Measurements from ENCODE around the gene CORIN.

CORIN gene

GRCh38 chr4:47752214-47752613, 85.7 kb downstream of the CORIN start:
- Histone ChIP-seq H3K4me2 (ENCODE audit: low read depth, low read length, poor library complexity, severe bottlenecking) (no peak overlapping the region), H3K36me3 (ENCODE audit: low read length) (no peaks in the 10 kb centered on the region), H3K9me2 (replicated peaks; ENCODE audit: insufficient read depth, low read length) (no peaks in the 10 kb centered on the region), H3K9ac (ENCODE audit: low read length) (no peak overlapping the region), H3F3A (ENCODE audit: insufficient read depth) (no peaks in the 10 kb centered on the region), H3K4me3 (ENCODE audit: insufficient read depth, low read length, poor library complexity, severe bottlenecking) (no peak overlapping the region), H3K27me3 (ENCODE audit: low read length) (no peaks in the 10 kb centered on the region), H2AFZ (ENCODE audit: low read depth, low read length, severe bottlenecking) (no peak overlapping the region), H3K79me2 (ENCODE audit: insufficient read depth, low read length) (no peaks in the 10 kb centered on the region), H3K27ac (ENCODE audit: low read depth, low read length) (no peak overlapping the region), H3K9me3 (ENCODE audit: insufficient read depth, low read length) (no peaks in the 10 kb centered on the region), H4K20me1 (ENCODE audit: low read depth, low read length) (no peaks in the 10 kb centered on the region)
- TF ChIP-seq EZH2phosphoT487 (conservative IDR thresholded peaks at IDR 0.05; ENCODE audit: low read length) (no peak), CTCF (IDR thresholded peaks at IDR 0.05; ENCODE audit: insufficient read depth, low read length, poor library complexity, severe bottlenecking) (no peak)

GRCh38 chr4:47750788-47751187, 87.1 kb downstream of the CORIN start:
- Histone ChIP-seq H2AFZ (ENCODE audit: low read depth, low read length, severe bottlenecking) (no peak overlapping the region), H3K9ac (ENCODE audit: low read length) (no peak overlapping the region), H3K4me3 (ENCODE audit: insufficient read depth, low read length, poor library complexity, severe bottlenecking) (no peak overlapping the region), H3F3A (ENCODE audit: insufficient read depth) (no peaks in the 10 kb centered on the region), H3K9me3 (ENCODE audit: insufficient read depth, low read length) (no peaks in the 10 kb centered on the region), H3K36me3 (ENCODE audit: low read length) (no peaks in the 10 kb centered on the region), H4K20me1 (ENCODE audit: low read depth, low read length) (no peaks in the 10 kb centered on the region), H3K27ac (ENCODE audit: low read depth, low read length) (no peak overlapping the region), H3K9me2 (replicated peaks; ENCODE audit: insufficient read depth, low read length) (no peaks in the 10 kb centered on the region), H3K4me2 (ENCODE audit: low read depth, low read length, poor library complexity, severe bottlenecking) (no peak overlapping the region), H3K27me3 (ENCODE audit: low read length) (no peaks in the 10 kb centered on the region), H3K79me2 (ENCODE audit: insufficient read depth, low read length) (no peaks in the 10 kb centered on the region)
- no peak for TF ChIP-seq CTCF (IDR thresholded peaks at IDR 0.05; ENCODE audit: insufficient read depth, low read length, poor library complexity, severe bottlenecking)
- no peak for TF ChIP-seq EZH2phosphoT487 (conservative IDR thresholded peaks at IDR 0.05; ENCODE audit: low read length)

DNA sequence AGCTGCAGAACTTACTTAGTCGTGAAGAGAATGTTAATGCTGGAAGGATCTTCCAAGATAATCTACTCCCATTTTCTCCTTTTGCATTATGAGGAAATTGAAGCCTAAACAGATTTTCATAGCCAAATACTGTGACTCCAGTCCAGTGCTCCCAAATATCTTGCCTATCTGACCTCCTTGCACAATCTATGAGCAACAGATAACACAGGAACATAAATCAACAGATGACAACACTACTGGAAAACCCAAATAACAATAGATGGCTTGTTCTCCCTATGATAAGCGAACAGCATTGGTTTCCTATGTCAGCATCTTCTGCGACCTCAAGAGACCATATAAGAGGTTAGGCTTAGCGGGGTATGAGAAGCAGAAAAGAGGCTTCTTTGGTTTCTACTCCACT, 88.0 kb downstream of the CORIN start:
- Histone ChIP-seq H3K4me3 (ENCODE audit: insufficient read depth, low read length, poor library complexity, severe bottlenecking) (no peak overlapping the region), H3F3A (ENCODE audit: insufficient read depth) (no peaks in the 10 kb centered on the region), H3K79me2 (ENCODE audit: insufficient read depth, low read length) (no peaks in the 10 kb centered on the region), H3K36me3 (ENCODE audit: low read length) (no peaks in the 10 kb centered on the region), H3K27ac (ENCODE audit: low read depth, low read length) (no peak overlapping the region), H3K4me2 (ENCODE audit: low read depth, low read length, poor library complexity, severe bottlenecking) (no peak overlapping the region), H3K9me2 (replicated peaks; ENCODE audit: insufficient read depth, low read length) (no peaks in the 10 kb centered on the region), H4K20me1 (ENCODE audit: low read depth, low read length) (no peaks in the 10 kb centered on the region), H3K9ac (ENCODE audit: low read length) (no peak overlapping the region), H3K9me3 (ENCODE audit: insufficient read depth, low read length) (no peaks in the 10 kb centered on the region), H2AFZ (ENCODE audit: low read depth, low read length, severe bottlenecking) (no peak overlapping the region), H3K27me3 (ENCODE audit: low read length) (no peaks in the 10 kb centered on the region)
- no peak for TF ChIP-seq EZH2phosphoT487 (conservative IDR thresholded peaks at IDR 0.05; ENCODE audit: low read length)
- no peak for TF ChIP-seq CTCF (IDR thresholded peaks at IDR 0.05; ENCODE audit: insufficient read depth, low read length, poor library complexity, severe bottlenecking)

GRCh38 chr4:47749060-47749459, 88.8 kb downstream of the CORIN start:
- no peak overlapping the region for H3K4me2 ChIP-seq (ENCODE audit: low read depth, low read length, poor library complexity, severe bottlenecking)
- H3K36me3 ChIP-seq (ENCODE audit: low read length) = no peaks in the 10 kb centered on the region
- no peaks in the 10 kb centered on the region for H3F3A ChIP-seq (ENCODE audit: insufficient read depth)
- no peaks in the 10 kb centered on the region for H3K79me2 ChIP-seq (ENCODE audit: insufficient read depth, low read length)
- H3K27ac ChIP-seq (ENCODE audit: low read depth, low read length) = no peak overlapping the region
- no peaks in the 10 kb centered on the region for H4K20me1 ChIP-seq (ENCODE audit: low read depth, low read length)
- no peaks in the 10 kb centered on the region for H3K9me3 ChIP-seq (ENCODE audit: insufficient read depth, low read length)
- H3K4me3 ChIP-seq (ENCODE audit: insufficient read depth, low read length, poor library complexity, severe bottlenecking) = no peak overlapping the region
- H3K9ac ChIP-seq (ENCODE audit: low read length) = no peak overlapping the region
- TF ChIP-seq EZH2phosphoT487 (conservative IDR thresholded peaks at IDR 0.05; ENCODE audit: low read length) (no peak), CTCF (IDR thresholded peaks at IDR 0.05; ENCODE audit: insufficient read depth, low read length, poor library complexity, severe bottlenecking) (no peak)
- no peaks in the 10 kb centered on the region for H3K27me3 ChIP-seq (ENCODE audit: low read length)
- no peak overlapping the region for H2AFZ ChIP-seq (ENCODE audit: low read depth, low read length, severe bottlenecking)
- H3K9me2 ChIP-seq (replicated peaks; ENCODE audit: insufficient read depth, low read length) = no peaks in the 10 kb centered on the region
